G401 (cell line): ENCODE results near the gene CDH13. TPM values are rescaled to one million over a fixed set of nuclear protein-coding genes. Genes with fewer than 3 reads are reported as not detected.

Source experiments
- DNase-seq: peaks from one replicate; pipeline ENCODE4 v3.0.0-alpha.2; 2015; ENCODE audit warnings: low spot score
- in situ Hi-C: cut with HindIII; loops from 2 replicates; pipeline ENCODE4 v1.10.0; 2016; ENCODE audit warnings: low sequenced_read_pairs, mixed read lengths
- total RNA-seq: library from RNA; depleted of rRNA; stranded (reverse); fragments of >200 nt; shearing (Covaris generic); gene quantifications from 2 replicates; pipeline ENCODE4 v1.2.3, GENCODE V29; 2014

CDH13 gene
- total RNA-seq, 1 experiment from 2014 or later: 10.8 TPM

GRCh38 chr16:83211711-83212110 is 584.9 kb downstream of the CDH13 start:
- in situ Hi-C loops: no loop called here
- DNase-seq: no peak

GRCh38 chr16:83212301-83212841 is 585.6 kb downstream of the CDH13 start:
- in situ Hi-C loops: no loop called here
- no peak for DNase-seq

GRCh38 chr16:83214671-83215070 is 587.9 kb downstream of the CDH13 start:
- in situ Hi-C loops: no loop called here
- no peak for DNase-seq

DNA sequence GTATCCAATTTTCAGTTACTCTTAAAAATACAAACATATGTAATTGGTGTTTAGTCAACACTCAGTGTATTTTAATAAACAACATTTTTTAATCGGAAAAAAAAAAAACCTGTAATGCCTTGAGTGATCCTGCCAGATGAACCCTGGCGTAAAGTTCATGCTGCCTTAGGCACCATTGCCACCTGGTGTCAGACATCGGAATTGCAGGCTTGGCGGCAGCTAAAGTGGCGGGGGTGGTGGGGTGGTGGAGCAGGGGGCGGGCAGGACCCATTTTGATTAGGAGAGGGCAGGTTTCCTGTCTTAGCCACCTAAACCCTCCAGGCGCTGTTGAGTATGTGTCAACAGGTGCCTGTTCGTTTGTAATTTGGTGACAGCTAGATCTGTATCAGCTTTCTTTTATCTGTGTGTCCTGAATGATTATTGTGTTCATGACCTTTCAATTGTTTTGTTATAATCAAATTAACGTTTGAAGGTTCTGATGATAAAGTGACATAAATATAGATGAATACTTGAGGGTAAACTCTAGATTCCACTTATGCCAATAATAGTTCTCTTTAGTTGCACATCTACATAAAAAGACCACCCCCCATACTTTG is 588.7 kb downstream of the CDH13 start:
- in situ Hi-C loops: no loop called here

DNA sequence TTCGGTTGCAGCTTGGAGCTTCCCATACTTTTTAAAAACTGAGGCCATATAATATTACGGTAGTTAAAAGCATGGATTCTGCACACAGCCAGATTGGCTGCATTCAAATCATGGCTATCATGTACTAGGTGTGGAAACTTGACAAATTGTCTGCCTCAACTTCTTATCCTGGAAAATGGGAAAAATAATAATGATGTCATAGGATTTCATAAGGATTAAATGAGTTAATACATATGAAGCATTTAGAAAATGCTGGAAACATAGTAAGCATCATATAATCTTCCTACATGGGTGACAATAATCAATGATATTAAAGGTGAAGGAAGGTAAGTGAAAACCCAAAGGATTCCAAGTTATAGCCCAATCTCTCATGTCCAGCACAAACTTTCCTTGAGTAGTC is 592.5 kb downstream of the CDH13 start:
- no peak for DNase-seq
- in situ Hi-C loops: no loop called here

More for the DNA sequence above, 588.7 kb downstream of the CDH13 start:
- no peak for DNase-seq

- no peak for DNase-seq
- in situ Hi-C loops: no loop called here
These were observed 593.3 kb downstream of the CDH13 start for GRCh38 chr16:83220066-83220465.

DNA sequence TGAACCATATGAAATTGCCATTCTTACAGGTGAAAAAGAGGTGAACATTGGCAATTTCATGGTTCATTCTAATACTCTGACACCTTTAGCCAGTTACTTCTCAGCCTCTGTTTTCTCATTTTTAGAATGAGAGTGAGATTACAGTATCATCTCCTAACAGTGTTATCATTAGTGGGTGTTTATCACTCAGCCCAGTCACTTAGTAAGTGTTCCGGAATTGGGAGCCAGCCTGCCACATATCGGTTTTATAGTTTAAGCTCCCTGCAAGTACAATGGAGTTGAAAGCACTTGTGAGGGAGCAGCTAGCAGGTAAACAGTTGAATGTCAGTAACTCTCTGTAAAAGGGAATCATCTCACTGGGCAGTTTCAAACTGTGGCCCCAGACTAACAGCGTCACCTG is 597.9 kb downstream of the CDH13 start:
- in situ Hi-C loops: no loop called here
- no peak for DNase-seq

GRCh38 chr16:83227336-83227735 is 600.6 kb downstream of the CDH13 start:
- no peak for DNase-seq
- in situ Hi-C loops: no loop called here

GRCh38 chr16:83231729-83232128 is 605.0 kb downstream of the CDH13 start:
- in situ Hi-C loops: no loop called here
- DNase-seq: no peak

DNA sequence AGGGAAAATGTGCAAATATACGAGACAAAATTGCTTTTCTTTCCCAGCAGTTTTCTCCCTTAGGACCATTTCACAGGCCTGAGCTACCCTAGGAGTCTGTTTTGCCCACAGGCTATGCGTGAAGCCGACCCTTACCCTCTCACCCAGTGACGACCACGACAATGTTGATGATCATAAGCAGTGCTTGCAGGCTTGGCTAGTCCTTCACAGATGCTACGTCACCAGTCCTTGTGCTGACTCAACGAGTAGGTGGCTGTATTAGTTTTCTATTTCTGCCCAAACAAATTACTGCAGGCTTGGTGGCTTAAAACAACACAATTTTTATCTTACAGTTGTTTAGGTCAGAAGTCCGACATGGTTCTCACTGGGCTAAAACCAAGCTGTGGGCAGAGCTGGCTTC is 606.4 kb downstream of the CDH13 start:
- DNase-seq: no peak
- in situ Hi-C loops: no loop called here

- in situ Hi-C loops: no loop called here
- DNase-seq: no peak
These were observed 612.4 kb downstream of the CDH13 start for GRCh38 chr16:83238949-83239691.

GRCh38 chr16:83244057-83244456 is 617.3 kb downstream of the CDH13 start:
- in situ Hi-C loops: no loop called here
- no peak for DNase-seq

GRCh38 chr16:83245061-83245460 is 618.3 kb downstream of the CDH13 start:
- DNase-seq: no peak
- in situ Hi-C loops: no loop called here

DNA sequence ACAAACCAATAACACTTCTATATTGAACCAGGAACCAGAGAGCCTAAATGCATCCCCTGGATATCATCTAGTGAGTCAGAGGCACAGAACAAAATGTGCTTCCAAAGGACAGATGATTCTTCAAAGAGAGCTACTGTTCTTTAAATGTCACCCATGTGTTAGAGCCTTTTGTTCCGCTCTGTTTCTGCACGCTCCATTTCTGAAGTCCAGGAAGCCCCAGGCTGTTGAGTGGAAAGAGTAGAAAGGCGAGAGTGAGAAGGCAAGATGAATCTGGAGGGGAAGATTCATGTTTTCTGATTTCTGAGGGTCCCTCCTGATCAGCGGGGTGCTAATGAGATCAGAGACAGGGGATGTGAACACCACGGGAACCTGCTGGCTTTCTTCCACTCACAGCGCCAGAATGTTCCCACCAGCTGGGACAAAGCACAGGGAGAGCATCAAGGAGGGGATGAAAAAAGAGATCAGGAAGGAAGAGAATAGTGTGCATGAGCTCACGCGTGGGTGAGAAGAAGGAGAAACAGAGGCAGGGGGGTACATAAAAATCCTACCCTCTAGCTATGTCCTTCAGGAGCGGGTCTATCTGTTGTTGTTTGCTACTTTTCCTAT is 621.1 kb downstream of the CDH13 start:
- in situ Hi-C loops: no loop called here

DNA sequence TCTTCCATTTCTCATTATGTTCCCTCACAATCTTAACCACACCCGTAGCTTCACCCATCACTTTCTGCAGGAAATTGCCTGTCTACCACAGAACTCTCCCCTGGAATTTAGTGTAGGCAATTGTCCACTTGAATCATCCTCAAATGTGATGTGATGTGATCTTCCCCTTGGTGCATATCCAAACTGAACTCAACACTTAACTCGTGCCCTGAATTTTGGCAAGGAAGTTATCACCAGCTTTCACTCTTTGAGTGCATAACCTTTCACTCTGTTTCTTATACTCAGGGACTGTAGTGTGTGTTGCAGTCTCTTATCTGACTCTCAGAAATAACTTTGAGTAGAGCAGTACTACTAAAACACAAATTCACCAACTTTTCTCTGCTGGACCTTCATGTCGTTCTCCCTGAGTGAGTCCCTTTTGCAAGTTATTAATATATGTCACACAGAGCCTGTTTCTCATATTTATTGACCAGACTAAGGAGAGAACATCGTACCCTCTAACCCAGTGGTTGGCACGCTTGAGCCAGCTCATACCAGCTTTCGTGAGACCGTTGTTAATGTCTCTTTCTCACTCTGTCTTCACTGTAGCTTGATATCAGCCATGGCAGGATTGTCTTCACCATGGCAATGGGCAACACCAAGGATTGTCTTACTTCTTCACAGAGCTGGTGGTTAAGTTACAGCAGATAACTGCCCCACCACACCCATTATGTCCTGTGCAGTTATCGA is 622.1 kb downstream of the CDH13 start:
- in situ Hi-C loops: no loop called here

More for the DNA sequence above, 621.1 kb downstream of the CDH13 start:
- DNase-seq: no peak

DNA sequence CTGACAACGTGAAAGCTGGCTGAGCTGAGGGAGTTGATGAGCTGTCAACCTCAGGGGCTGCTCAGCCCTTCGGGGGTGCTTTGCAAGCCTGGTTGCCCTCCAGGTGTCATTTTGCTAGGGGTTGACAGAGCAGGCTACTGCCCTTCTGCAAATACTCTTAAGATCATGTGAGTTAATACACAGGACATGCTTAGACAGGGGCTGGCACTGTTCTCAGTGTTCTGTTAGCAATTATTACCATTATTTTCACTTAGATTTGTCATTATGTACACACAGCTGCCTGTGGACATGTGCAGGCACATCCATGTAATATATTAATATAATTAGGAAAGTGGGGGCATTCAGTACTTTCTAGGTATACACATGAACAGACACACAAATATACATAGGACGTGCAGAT is 626.8 kb downstream of the CDH13 start:
- in situ Hi-C loops: no loop called here
- DNase-seq: no peak

More for the DNA sequence above, 622.1 kb downstream of the CDH13 start:
- DNase-seq: no peak

DNA sequence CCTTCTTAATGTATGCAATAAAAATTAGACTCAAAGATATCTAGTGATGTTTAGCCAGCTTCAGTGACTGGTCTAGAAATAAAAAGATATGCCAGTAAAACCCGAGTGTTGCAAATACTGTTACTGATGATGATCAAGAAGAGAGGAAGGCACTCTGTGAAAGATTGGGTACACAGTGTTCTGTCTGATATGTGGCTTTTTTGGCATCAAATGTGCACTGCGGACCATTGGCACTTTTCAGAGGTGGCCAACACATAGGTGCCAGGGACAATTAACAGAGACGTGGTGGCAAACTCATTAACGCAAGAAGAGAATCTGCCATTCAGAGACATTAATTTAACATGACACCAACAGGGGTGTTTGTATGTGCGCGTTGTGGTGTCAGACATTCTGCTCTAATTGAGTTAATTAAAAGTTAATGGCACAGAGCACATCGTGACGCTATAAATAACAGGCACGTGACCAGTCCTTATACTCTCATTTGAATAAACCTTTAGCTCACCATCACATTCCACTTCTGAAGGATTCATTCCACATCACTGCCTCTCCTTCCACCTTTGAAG is 631.7 kb downstream of the CDH13 start:
- in situ Hi-C loops: no loop called here
- DNase-seq: peak; percentile 37

DNA sequence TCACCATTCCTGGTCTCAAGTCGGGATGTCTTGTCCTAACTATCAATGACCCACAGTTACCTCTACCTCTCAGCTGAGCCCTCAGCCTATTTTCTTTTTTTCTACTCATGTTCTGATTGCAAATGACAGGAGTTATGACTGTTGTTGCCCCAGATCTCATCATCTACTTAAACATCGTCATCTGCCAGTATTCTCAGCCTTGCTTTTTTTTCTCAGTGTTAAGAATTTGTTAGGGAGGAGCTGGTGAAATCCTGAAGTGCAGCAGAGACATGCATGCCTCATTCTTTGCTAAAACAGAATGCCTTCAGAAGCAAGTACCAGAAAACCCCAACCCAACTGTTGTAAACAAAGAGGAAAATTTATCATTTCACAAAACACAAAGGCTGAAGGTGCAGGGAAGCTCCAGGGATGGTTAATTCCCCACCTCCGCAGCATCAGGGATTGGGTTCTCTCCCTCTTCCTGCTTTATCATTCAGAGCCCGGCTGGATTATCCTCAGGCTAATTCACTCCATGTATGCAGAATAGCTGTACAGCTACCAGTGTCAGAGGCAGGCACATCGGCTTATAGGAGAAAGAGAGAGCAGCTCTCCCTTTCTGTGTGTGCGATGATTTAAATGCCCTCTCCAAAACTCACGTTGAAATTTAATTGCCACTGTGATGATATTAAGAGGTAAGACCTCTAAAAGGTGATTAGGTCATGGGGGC is 640.2 kb downstream of the CDH13 start:
- DNase-seq: no peak
- in situ Hi-C loops: no loop called here

GRCh38 chr16:83268169-83268568 is 641.4 kb downstream of the CDH13 start:
- in situ Hi-C loops: no loop called here
- peak; percentile 23 for DNase-seq
